H1 (cell line): ENCODE measurements around the gene NADSYN1. TPM values are rescaled to one million over a fixed set of nuclear protein-coding genes. Genes with fewer than 3 reads are reported as not detected.

Experiments used
- CTCF ChIA-PET: fragments of 300-600 bp; sonication (Branson Sonifier 250); formaldehyde crosslinking; loops from one replicate; lab custom pipeline; 2021; ENCODE audit not compliant: partially characterized antibody; lab: Charles Lee
- POLR2A ChIA-PET: fragments of 300-600 bp; sonication (Branson Sonifier 250); formaldehyde crosslinking; loops from one replicate; lab custom pipeline; 2021; ENCODE audit warnings: inconsistent platforms; ENCODE audit not compliant: partially characterized antibody; lab: Charles Lee
- DNase-seq, 2 experiments: peaks; one replicate each; pipeline versions ENCODE4 v3.0.0 to v3.0.0-alpha.2; 2010 to 2022; ENCODE audit warnings: low spot score in 2 of 2, low read depth in 1 of 2, mixed read lengths in 1 of 2
- FAIRE-seq: peaks from 2 replicates; lab custom pipeline; 2011; peaks lifted over from hg19 to GRCh38; lab: Jason Lieb, UNC
- H2AFZ ChIP-seq: 2 replicates; pipeline ENCODE4 v1.8.1; 2012; ENCODE audit warnings: low read length, inconsistent platforms
- H2AK5ac ChIP-seq: 2 replicates; pipeline ENCODE4 v1.6.1; 2013; ENCODE audit warnings: low read depth, low read length
- H2BK120ac ChIP-seq: replicated peaks from 2 replicates; pipeline ENCODE3; 2013; ENCODE audit warnings: low read depth, low read length, inconsistent platforms
- H2BK12ac ChIP-seq: 2 replicates; pipeline ENCODE4 v1.6.1; 2013; ENCODE audit warnings: low read depth, low read length
- H2BK15ac ChIP-seq: 2 replicates; pipeline ENCODE4 v1.6.1; 2013; ENCODE audit warnings: low read length
- H2BK20ac ChIP-seq: 2 replicates; pipeline ENCODE4 v1.6.1; 2013; ENCODE audit warnings: low read length
- H2BK5ac ChIP-seq: 2 replicates; pipeline ENCODE4 v1.6.1; 2013; ENCODE audit warnings: low read depth, low read length
- H3K14ac ChIP-seq: 2 replicates; pipeline ENCODE4 v1.6.1; 2013; ENCODE audit warnings: inconsistent platforms; ENCODE audit not compliant: insufficient read length
- H3K18ac ChIP-seq: 2 replicates; pipeline ENCODE4 v1.6.1; 2013; ENCODE audit warnings: low read length; ENCODE audit errors: extremely low read depth
- H3K23ac ChIP-seq: 2 replicates; pipeline ENCODE4 v1.6.1; 2013; ENCODE audit warnings: inconsistent platforms; ENCODE audit not compliant: insufficient read length
- H3K23me2 ChIP-seq: 2 replicates; pipeline ENCODE4 v1.6.1; 2013; ENCODE audit warnings: low read depth, low read length
- H3K27ac ChIP-seq: 2 replicates; pipeline ENCODE4 v1.6.1; 2011; ENCODE audit warnings: low read depth, low read length, inconsistent platforms
- H3K27me3 ChIP-seq, 4 experiments: replicated peaks in 1 of 4; 1 replicate in 1 of 4; 2 replicates in 3 of 4; pipeline versions ENCODE4 v1.6.1 to v1.8.1; 2011 to 2013; ENCODE audit warnings: low read length in 3 of 4, mild to moderate bottlenecking in 3 of 4, inconsistent platforms in 2 of 4, mixed read lengths in 2 of 4, moderate library complexity in 1 of 4; ENCODE audit not compliant: control insufficient read depth in 3 of 4, insufficient read depth in 3 of 4; ENCODE audit errors: extremely low read depth in 1 of 4
- H3K36me3 ChIP-seq, 4 experiments: 2 replicates each; pipeline versions ENCODE4 v1.6.1 to v1.8.1; 2011 to 2013; ENCODE audit warnings: mild to moderate bottlenecking in 4 of 4, low read length in 3 of 4, moderate library complexity in 2 of 4, control low read depth in 1 of 4, inconsistent platforms in 1 of 4; ENCODE audit not compliant: insufficient read depth in 4 of 4, control insufficient read depth in 2 of 4
- H3K4ac ChIP-seq: replicated peaks from 2 replicates; pipeline ENCODE3; 2013; ENCODE audit warnings: low read length, low read depth, mixed read lengths, inconsistent platforms; ENCODE audit not compliant: insufficient read length
- H3K4me1 ChIP-seq, 4 experiments: replicated peaks in 1 of 4; 1 replicate in 1 of 4; 2 replicates in 3 of 4; pipeline versions ENCODE4 v1.6.1 to v1.8.1; 2011 to 2013; ENCODE audit warnings: low read length in 3 of 4, inconsistent platforms in 2 of 4, mixed read lengths in 1 of 4; ENCODE audit not compliant: insufficient read depth in 4 of 4, control insufficient read depth in 3 of 4
- H3K4me2 ChIP-seq, 2 experiments: 2 replicates each; pipeline versions ENCODE4 v1.6.1 to v1.8.1; 2011 to 2013; ENCODE audit warnings: low read depth in 2 of 2, low read length in 2 of 2, control low read depth in 1 of 2, inconsistent platforms in 1 of 2, mild to moderate bottlenecking in 1 of 2; ENCODE audit not compliant: insufficient read depth in 1 of 2
- H3K4me3 ChIP-seq, 4 experiments: fragments of 200-600, 300-600 bp in 1 of 4; sonication (generic), shearing (Covaris generic), sonication (Bioruptor Twin) in 1 of 4; 2 replicates each; pipeline versions ENCODE4 v1.5.1 to v1.8.1; 2011 to 2016; ENCODE audit warnings: low read length in 4 of 4, low read depth in 3 of 4, control low read depth in 2 of 4, inconsistent platforms in 2 of 4, mild to moderate bottlenecking in 2 of 4, mixed read lengths in 1 of 4, moderate library complexity in 1 of 4; ENCODE audit not compliant: insufficient read depth in 2 of 4; ENCODE audit errors: extremely low read depth in 1 of 4
- H3K56ac ChIP-seq: replicated peaks from 2 replicates; pipeline ENCODE3; 2013; ENCODE audit warnings: low read depth, mild to moderate bottlenecking, mixed read lengths, low read length, inconsistent platforms; ENCODE audit not compliant: insufficient read length
- H3K79me1 ChIP-seq: 2 replicates; pipeline ENCODE4 v1.6.1; 2013; ENCODE audit warnings: low read depth, low read length, control low read depth
- H3K79me2 ChIP-seq, 2 experiments: 2 replicates each; pipeline versions ENCODE4 v1.6.1 to v1.8.1; 2012 to 2013; ENCODE audit warnings: low read length in 2 of 2, mild to moderate bottlenecking in 2 of 2, inconsistent platforms in 1 of 2; ENCODE audit not compliant: insufficient read depth in 2 of 2, control insufficient read depth in 1 of 2
- H3K9ac ChIP-seq, 4 experiments: replicated peaks in 1 of 4; 1 replicate in 1 of 4; 2 replicates in 3 of 4; pipeline versions ENCODE4 v1.6.1 to v1.8.1; 2011 to 2013; ENCODE audit warnings: low read depth in 3 of 4, low read length in 3 of 4, control low read depth in 2 of 4, mild to moderate bottlenecking in 2 of 4, moderate library complexity in 2 of 4, inconsistent platforms in 1 of 4; ENCODE audit errors: extremely low read depth in 1 of 4
- H3K9me3 ChIP-seq, 2 experiments: 2 replicates each; pipeline versions ENCODE4 v1.6.1 to v1.8.1; 2012 to 2013; ENCODE audit warnings: mild to moderate bottlenecking in 2 of 2, moderate library complexity in 2 of 2, control low read depth in 1 of 2, inconsistent platforms in 1 of 2, low read depth in 1 of 2, low read length in 1 of 2, mixed read lengths in 1 of 2; ENCODE audit not compliant: insufficient read depth in 2 of 2
- H4K20me1 ChIP-seq, 2 experiments: replicated peaks in 1 of 2; 2 replicates each; pipeline versions ENCODE3 to v1.8.1; 2011 to 2013; ENCODE audit warnings: inconsistent platforms in 2 of 2, low read length in 2 of 2, mild to moderate bottlenecking in 1 of 2; ENCODE audit not compliant: insufficient read depth in 2 of 2, control insufficient read depth in 1 of 2
- H4K5ac ChIP-seq: 2 replicates; pipeline ENCODE4 v1.6.1; 2013; ENCODE audit warnings: low read length, low read depth, mixed read lengths, inconsistent platforms; ENCODE audit not compliant: insufficient read length
- H4K8ac ChIP-seq: 2 replicates; pipeline ENCODE4 v1.8.0; 2013; ENCODE audit warnings: mild to moderate bottlenecking, moderate library complexity, low read length, inconsistent platforms; ENCODE audit not compliant: insufficient read depth; ENCODE audit errors: extremely low read depth
- H4K91ac ChIP-seq: replicated peaks from 2 replicates; pipeline ENCODE3; 2013; ENCODE audit warnings: low read length, mixed read lengths, inconsistent platforms; ENCODE audit not compliant: insufficient read length
- BCL11A ChIP-seq, 2 experiments: IDR thresholded peaks; one replicate each; pipeline ENCODE4 v1.6.1; 2011; ENCODE audit warnings: low read depth in 2 of 2, low read length in 2 of 2, mild to moderate bottlenecking in 2 of 2
- CREB1 ChIP-seq: IDR thresholded peaks from 2 replicates; pipeline ENCODE4 v1.6.1; 2012; ENCODE audit warnings: inconsistent platforms
- EZH2 ChIP-seq: fragments of 200-600 bp; sonication (generic); IDR thresholded peaks from 2 replicates; pipeline ENCODE4 v1.7.1; 2012; ENCODE audit warnings: low read depth, mild to moderate bottlenecking, moderate library complexity, low read length, inconsistent platforms; ENCODE audit not compliant: severe bottlenecking
- FOSL1 ChIP-seq: IDR thresholded peaks from 2 replicates; pipeline ENCODE4 v1.6.1; 2011; ENCODE audit warnings: mild to moderate bottlenecking, low read depth, low read length, moderate library complexity; ENCODE audit not compliant: insufficient read depth
- GABPA ChIP-seq: IDR thresholded peaks from 2 replicates; pipeline ENCODE4 v1.6.1; 2011; ENCODE audit warnings: mild to moderate bottlenecking, low read length, moderate library complexity, borderline replicate concordance; ENCODE audit not compliant: insufficient read depth
- HDAC2 ChIP-seq, 2 experiments: fragments of 300-600 bp in 1 of 2; sonication (generic) in 1 of 2; IDR thresholded peaks; 2 replicates each; pipeline ENCODE4 v1.6.1; 2011 to 2012; ENCODE audit warnings: low read depth in 2 of 2, low read length in 2 of 2, mild to moderate bottlenecking in 2 of 2, moderate library complexity in 2 of 2, borderline replicate concordance in 1 of 2, inconsistent platforms in 1 of 2
- KDM1A ChIP-seq: fragments of 200-600, 300-600 bp; sonication (generic); IDR thresholded peaks from 2 replicates; pipeline ENCODE4 v1.7.1; 2016; ENCODE audit warnings: mild to moderate bottlenecking, low read length, borderline replicate concordance
- RNF2 ChIP-seq: fragments of 200-900, 300-1000 bp; sonication (generic); IDR thresholded peaks from 2 replicates; pipeline ENCODE4 v1.7.1; 2016; ENCODE audit warnings: borderline replicate concordance, low read depth, mild to moderate bottlenecking, antibody characterized with exemption, low read length; ENCODE audit not compliant: poor library complexity, severe bottlenecking; ENCODE audit errors: missing control alignments
- SIX5 ChIP-seq: IDR thresholded peaks from 2 replicates; pipeline ENCODE4 v1.6.1; 2011; ENCODE audit warnings: mild to moderate bottlenecking, low read depth, low read length
- SP2 ChIP-seq: IDR thresholded peaks from 2 replicates; pipeline ENCODE4 v1.6.1; 2012; ENCODE audit warnings: mild to moderate bottlenecking, low read length, inconsistent platforms
- SP4 ChIP-seq: IDR thresholded peaks from 2 replicates; pipeline ENCODE4 v1.6.1; 2012; ENCODE audit warnings: low read length, inconsistent platforms
- TCF12 ChIP-seq: IDR thresholded peaks from 2 replicates; pipeline ENCODE4 v1.6.1; 2011; ENCODE audit warnings: low read depth, mild to moderate bottlenecking, low read length
- WGBS, 2 experiments: shearing (Covaris generic) in 1 of 2; methylation state at CpG; one replicate each; pipeline versions ENCODE4 v1.1.6 to v1.1.7; 2013 to 2015; ENCODE audit warnings: low lambda C conversion rate in 2 of 2, mixed read lengths in 2 of 2, inconsistent platforms in 1 of 2, low coverage in 1 of 2, missing lambda C conversion rate in 1 of 2; ENCODE audit not compliant: insufficient replicate concordance in 2 of 2, insufficient coverage in 1 of 2, insufficient read length in 1 of 2; ENCODE audit errors: extremely low coverage in 1 of 2, missing lambda C conversion rate in 1 of 2; 5-methylcytosine and 5-hydroxymethylcytosine counted together
- polyA plus RNA-seq, 7 experiments: library from polyadenylated mRNA; depleted of rRNA in 3 of 7; stranded (reverse) in 5 of 7; unstranded in 2 of 7; fragments of >200 nt in 5 of 7; fragments of 200-250 nt in 2 of 7; gene quantifications; 1 replicate in 5 of 7; 2 replicates in 1 of 7; 4 replicates in 1 of 7; pipeline versions ENCODE4 v1.2.1 to v1.2.3, GENCODE V29; 2011 to 2013; ENCODE audit warnings: missing spikeins in 2 of 7, mixed read lengths in 2 of 7
- total RNA-seq: library from RNA; stranded (reverse); fragmentation: NEBNext Ultra II Directional; extraction: Animal tissue kit (Norgen Biotek cat#: 25700); gene quantifications from 2 replicates; pipeline ENCODE4 v1.2.1, GENCODE V29; 2021
- TF ChIP-seq, protein P1 (sequence below): IDR thresholded peaks from 2 replicates; pipeline ENCODE4 v1.6.1; 2011; ENCODE audit warnings: low read length, improper control_type of control experiment

The NADSYN1 gene
- total and polyA plus RNA-seq, 2 of the 8 experiments (the other 6 are each of a cell fraction or from before 2014, with no cell fraction given) = 38.3 to 38.6 TPM

DNA sequence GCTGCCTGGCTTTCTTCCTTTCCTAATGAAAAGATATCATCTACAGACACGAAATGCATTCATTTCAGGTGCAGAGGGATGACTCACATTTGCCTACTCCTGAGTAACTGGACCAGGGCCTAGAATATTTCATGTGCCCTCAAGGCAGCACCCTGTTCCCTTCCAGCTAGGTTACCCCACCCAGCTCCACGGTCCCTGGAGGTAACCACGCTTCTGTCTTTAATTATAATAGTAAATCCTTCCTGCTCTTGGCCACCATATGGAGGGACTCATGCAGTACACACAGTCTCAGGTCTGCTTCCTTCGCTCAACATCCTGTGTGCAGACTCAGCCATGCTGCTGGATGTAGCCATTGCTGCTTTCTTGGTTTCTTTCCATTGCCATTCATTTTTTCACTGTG, 27.1 kb upstream of the NADSYN1 start:
- Histone ChIP-seq H3K18ac (no peak overlapping the region), H4K5ac (no peak overlapping the region), H3K4me1 (peaks cover 0 to 2% (median 0%) of the 10 kb centered on the region in 4 experiments; a peak in 2 of 7 replicates), H3K36me3 (no peaks in the 10 kb centered on the region), H4K91ac (no peak overlapping the region), H3K9ac (no peak overlapping the region), H2BK15ac (no peak overlapping the region), H3K79me2 (no peaks in the 10 kb centered on the region), H2BK12ac (no peak overlapping the region), H3K23me2 (no peaks in the 10 kb centered on the region; the same call in 1 of the 2 replicates), H4K20me1 (no peaks in the 10 kb centered on the region), H3K27ac (no peak overlapping the region), H3K4me2 (no peak overlapping the region), H2BK20ac (no peak overlapping the region), H3K79me1 (no peaks in the 10 kb centered on the region), H3K14ac (no peak overlapping the region), H2BK5ac (no peak overlapping the region), H3K56ac (no peak overlapping the region), H3K4me3 (no peak overlapping the region), H4K8ac (no peak overlapping the region), H3K23ac (no peak overlapping the region), H3K27me3 (no peaks in the 10 kb centered on the region), H3K9me3 (no peaks in the 10 kb centered on the region), H2AFZ (no peak overlapping the region), H2AK5ac (no peak overlapping the region), H2BK120ac (no peak overlapping the region), H3K4ac (no peak overlapping the region)
- DNase-seq (no peak), FAIRE-seq (no peak)
- ChIA-PET CTCF (interaction anchor here (0.7 to 2.8 kb wide), 25 partner anchors 10 to 972 kb away, joined by 3 to 10 read pairs (median 4); partner anchors contain the start of gene DHCR7), POLR2A (interaction anchor here (0.7 kb wide), 1 partner anchor 306 kb away, joined by 3 read pairs; no protein-coding TSS in a partner anchor)
- WGBS, 2 experiments = 94% methylated on average over 4 of the region's 4 CpGs; no CpG with 5 or more reads in 1 of the 2 experiments
- no peak for TF ChIP-seq HDAC2 (IDR thresholded peaks at IDR 0.05; ENCODE audit: borderline replicate concordance in 1 of 2, low read depth in 2 of 2, low read length in 2 of 2)
- no peak for TF ChIP-seq BCL11A (IDR thresholded peaks at IDR 0.05; ENCODE audit: low read depth in 2 of 2, low read length in 2 of 2)
- TF ChIP-seq GABPA = no peak
- TF ChIP-seq SP2 = no peak
- no peak for TF ChIP-seq EZH2
- no peak for TF ChIP-seq SP4
- TF ChIP-seq SIX5 = no peak
- no peak for TF ChIP-seq KDM1A
- no peak for TF ChIP-seq CREB1
- TF ChIP-seq FOSL1 = no peak
- no peak for TF ChIP-seq RNF2
- TF ChIP-seq, protein P1, sequence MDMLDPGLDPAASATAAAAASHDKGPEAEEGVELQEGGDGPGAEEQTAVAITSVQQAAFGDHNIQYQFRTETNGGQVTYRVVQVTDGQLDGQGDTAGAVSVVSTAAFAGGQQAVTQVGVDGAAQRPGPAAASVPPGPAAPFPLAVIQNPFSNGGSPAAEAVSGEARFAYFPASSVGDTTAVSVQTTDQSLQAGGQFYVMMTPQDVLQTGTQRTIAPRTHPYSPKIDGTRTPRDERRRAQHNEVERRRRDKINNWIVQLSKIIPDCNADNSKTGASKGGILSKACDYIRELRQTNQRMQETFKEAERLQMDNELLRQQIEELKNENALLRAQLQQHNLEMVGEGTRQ = no peak
- no peak for TF ChIP-seq TCF12
